Left kidney (tissue), 2 donors: Measurements from ENCODE around the gene MYMX. TPM values are rescaled to one million over a fixed set of nuclear protein-coding genes. Genes with fewer than 3 reads are reported as not detected.

Experiments used
- DNase-seq: peaks from one replicate; pipeline ENCODE4 v3.0.0-alpha.2; 2013
- polyA plus RNA-seq: library from polyadenylated mRNA; unstranded; fragments of 120-200 nt; gene quantifications from one replicate; pipeline ENCODE4 v1.2.1, GENCODE V29; 2013; ENCODE audit not compliant: insufficient read length

Gene MYMX
- polyA plus RNA-seq, 1 donor, result 0.62 TPM

- DNase-seq, result no peak
Observed at GRCh38 chr6:44232676-44233566, 16.2 kb downstream of the MYMX start.

- no peak for DNase-seq
Observed at GRCh38 chr6:44233567-44234100, 16.9 kb downstream of the MYMX start.

GRCh38 chr6:44234101-44235025, 17.6 kb downstream of the MYMX start:
- DNase-seq, result no peak

GRCh38 chr6:44235269-44235668, 18.5 kb downstream of the MYMX start:
- DNase-seq, result no peak

- DNase-seq, result no peak
Observed at GRCh38 chr6:44235891-44236516, 19.3 kb downstream of the MYMX start.

- peak; percentile 83 for DNase-seq
Observed at GRCh38 chr6:44237021-44237812, 20.5 kb downstream of the MYMX start.

GRCh38 chr6:44237813-44238433, 21.2 kb downstream of the MYMX start:
- no peak for DNase-seq

GRCh38 chr6:44238687-44239350, 22.1 kb downstream of the MYMX start:
- DNase-seq, result no peak

GRCh38 chr6:44243345-44243744, 26.6 kb downstream of the MYMX start:
- DNase-seq, result no peak

GRCh38 chr6:44245391-44245911, 28.7 kb downstream of the MYMX start:
- no peak for DNase-seq

GRCh38 chr6:44245912-44246662, 29.4 kb downstream of the MYMX start:
- peak; percentile 84 for DNase-seq

- peak; percentile 96 for DNase-seq
Observed at GRCh38 chr6:44246663-44247337, 30.1 kb downstream of the MYMX start, which contains the start of gene HSP90AB1. TSS of gene HSP90AB1 (plus strand) at chr6:44247101. CDS start at chr6:44248630, 1,529 bp downstream.

GRCh38 chr6:44247338-44248302, 30.9 kb downstream of the MYMX start:
- no peak for DNase-seq

GRCh38 chr6:44248579-44248978, 31.9 kb downstream of the MYMX start:
- DNase-seq, result no peak

- no peak for DNase-seq
Observed at GRCh38 chr6:44249082-44249748, 32.5 kb downstream of the MYMX start.

- DNase-seq, result no peak
Observed at GRCh38 chr6:44250067-44250717, 33.5 kb downstream of the MYMX start.
